ENCODE results near the gene BARX1.
A peak's percentile ranks its signal among the peaks of the same experiment; 100 is the strongest.

Gene BARX1

DNA sequence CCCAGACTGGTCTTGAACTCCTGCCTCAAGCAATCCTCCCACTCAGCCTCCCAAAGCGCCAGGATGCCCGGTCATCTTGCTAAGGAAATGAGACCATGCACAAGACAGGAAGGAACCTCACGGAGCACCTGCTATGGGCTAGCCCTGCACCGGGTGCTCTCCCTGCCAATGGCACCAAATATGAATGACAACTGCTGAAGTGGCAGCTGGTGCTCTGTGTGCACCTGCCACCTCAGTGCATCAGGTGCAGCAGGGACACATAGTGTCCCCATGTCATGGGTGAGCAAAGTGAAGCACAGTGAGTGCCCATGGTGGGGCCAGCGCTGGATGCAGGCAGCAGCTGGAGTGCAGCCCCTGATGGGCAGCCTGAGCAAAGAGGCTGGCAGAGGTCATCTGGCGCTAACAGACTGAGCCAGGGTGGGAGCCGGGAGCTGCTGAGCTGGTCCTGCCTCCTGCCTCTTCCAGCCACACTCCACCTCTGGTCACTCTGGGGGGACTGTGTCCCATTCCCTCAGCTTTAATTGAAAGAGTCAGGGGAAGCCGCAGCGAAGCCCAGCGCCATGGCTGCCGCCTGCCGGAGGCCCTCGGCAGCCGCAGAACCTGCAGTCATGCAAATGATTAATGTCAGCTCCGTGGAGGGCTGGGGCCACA, 46.4 kb downstream of the BARX1 start:
- Histone ChIP-seq H3K4me3 (no peak overlapping the region), H3K27ac (no peak overlapping the region)
- TF ChIP-seq, protein P1, sequence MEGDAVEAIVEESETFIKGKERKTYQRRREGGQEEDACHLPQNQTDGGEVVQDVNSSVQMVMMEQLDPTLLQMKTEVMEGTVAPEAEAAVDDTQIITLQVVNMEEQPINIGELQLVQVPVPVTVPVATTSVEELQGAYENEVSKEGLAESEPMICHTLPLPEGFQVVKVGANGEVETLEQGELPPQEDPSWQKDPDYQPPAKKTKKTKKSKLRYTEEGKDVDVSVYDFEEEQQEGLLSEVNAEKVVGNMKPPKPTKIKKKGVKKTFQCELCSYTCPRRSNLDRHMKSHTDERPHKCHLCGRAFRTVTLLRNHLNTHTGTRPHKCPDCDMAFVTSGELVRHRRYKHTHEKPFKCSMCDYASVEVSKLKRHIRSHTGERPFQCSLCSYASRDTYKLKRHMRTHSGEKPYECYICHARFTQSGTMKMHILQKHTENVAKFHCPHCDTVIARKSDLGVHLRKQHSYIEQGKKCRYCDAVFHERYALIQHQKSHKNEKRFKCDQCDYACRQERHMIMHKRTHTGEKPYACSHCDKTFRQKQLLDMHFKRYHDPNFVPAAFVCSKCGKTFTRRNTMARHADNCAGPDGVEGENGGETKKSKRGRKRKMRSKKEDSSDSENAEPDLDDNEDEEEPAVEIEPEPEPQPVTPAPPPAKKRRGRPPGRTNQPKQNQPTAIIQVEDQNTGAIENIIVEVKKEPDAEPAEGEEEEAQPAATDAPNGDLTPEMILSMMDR (IDR thresholded peaks at IDR 0.05) = no peak
- DNase-seq (ENCODE audit: low spot score) = no peak

DNA sequence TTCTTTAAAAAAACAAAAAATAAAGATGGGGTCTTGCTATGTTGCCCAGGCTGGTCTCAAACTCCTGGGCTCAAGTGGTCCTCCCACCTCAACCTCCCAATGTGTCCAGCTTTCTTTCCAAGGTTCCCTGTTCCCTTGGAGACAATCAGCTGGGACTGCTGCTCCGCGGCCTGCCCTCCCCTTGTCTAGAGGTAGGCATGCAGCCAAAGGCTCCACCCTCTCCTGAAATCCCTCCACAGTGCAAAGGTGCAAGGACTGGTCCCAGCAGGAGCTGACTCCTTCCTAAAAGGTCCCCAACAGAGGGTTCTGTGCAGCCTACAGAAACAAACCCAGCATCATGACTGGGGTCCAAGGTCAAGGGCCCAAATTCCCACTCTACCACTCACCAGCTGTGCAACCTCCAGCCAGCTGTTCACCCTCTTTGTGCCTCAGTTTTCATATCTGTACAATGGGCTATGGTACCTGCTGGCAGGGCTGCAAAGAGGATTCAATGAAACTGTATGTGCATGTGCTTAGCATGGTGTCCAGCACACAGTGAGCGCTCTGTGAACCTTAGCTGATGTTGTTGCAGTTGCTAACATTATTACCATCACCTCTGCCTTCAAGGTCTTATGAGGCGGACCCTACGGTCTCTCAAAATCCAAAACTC, 47.5 kb downstream of the BARX1 start:
- DNase-seq (ENCODE audit: low spot score) = no peak
- H3K4me3 ChIP-seq = no peak overlapping the region
- TF ChIP-seq, protein P1 (IDR thresholded peaks at IDR 0.05) = no peak
- no peak overlapping the region for H3K27ac ChIP-seq

- TF ChIP-seq, protein P1 (IDR thresholded peaks at IDR 0.05) = no peak
- no peak for DNase-seq (ENCODE audit: low spot score)
- no peak overlapping the region for H3K27ac ChIP-seq
- H3K4me3 ChIP-seq = no peak overlapping the region
Observed at GRCh38 chr9:93906195-93906880, 48.8 kb downstream of the BARX1 start.

DNA sequence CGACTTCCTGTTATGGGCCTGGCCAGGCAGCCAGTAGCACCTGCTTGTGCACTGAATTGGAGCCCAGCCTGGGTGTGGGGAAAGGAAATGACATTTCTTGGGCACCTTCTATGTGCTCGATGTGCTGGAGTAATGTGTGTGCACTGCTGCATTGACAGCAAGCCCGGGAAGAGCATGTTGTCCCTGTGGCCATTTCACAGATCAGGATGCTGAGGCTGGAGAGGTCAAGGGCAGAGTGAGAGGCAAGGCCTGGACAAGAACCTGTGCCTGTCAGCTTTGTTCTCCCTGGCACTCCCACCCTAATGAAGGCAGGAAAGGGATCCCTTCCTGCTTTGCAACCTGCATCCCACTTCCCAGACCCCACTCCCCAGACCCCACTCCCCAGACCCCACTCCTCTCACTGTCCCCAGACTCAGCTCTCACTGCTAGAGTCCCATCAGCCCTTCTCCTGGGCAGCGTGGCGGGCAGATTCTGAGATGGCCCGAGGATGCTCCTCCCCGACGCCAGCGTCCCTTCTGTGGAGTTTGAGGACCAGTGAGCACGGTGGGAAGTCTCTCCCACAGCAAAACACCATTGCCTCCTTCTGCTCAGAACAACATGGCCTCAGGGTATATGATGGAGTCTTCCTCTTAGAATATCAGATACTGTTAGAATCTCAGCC, 49.6 kb downstream of the BARX1 start:
- Histone ChIP-seq H3K4me3 (no peak overlapping the region), H3K27ac (no peak overlapping the region)
- DNase-seq (ENCODE audit: low spot score) = peak; percentile 56
- TF ChIP-seq, protein P1 (IDR thresholded peaks at IDR 0.05) = no peak

GRCh38 chr9:93904649-93905472, 50.3 kb downstream of the BARX1 start:
- peak; percentile 64 for DNase-seq (ENCODE audit: low spot score)
- Histone ChIP-seq H3K27ac (no peak overlapping the region), H3K4me3 (no peak overlapping the region)
- TF ChIP-seq, protein P1 (IDR thresholded peaks at IDR 0.05) = no peak

DNA sequence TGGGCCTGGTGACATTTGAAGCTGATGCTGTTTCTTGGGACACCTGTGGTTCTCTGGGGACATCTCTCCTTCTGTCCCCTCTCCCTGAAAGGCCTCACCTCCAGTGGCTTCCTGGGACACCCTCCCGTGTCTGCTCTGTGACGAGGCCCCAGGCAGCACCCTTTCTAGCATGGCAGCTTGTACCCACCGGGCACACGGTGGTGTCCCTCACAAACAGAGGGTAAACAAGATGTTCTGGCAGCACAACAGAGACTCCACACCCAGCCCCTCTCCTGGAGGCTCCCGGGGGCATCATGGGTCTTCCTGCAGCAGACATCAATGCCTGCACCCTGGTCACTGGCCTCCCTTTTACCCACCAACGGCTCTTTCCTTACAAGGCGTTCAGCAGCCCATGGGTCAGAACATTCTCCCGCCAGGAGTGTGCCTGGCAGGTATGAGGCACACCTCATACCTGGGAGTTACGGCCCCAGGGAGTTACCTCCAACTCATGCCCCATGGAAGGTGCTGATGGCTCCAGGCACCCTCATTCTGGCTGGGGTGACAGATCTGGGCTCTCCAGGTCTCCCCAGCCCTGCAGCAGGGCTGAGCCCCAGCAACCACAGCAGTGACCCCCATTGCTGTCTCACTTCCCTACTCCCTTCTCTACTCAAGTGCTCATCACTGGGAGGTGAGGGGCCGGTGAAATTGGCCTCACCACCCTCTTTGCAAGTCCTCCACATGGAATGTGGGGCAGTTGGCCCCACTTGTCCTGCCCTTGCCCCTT, 51.1 kb downstream of the BARX1 start:
- Histone ChIP-seq H3K27ac (no peak overlapping the region), H3K4me3 (no peak overlapping the region)
- peak; percentile 62 for DNase-seq (ENCODE audit: low spot score)
- TF ChIP-seq, protein P1 (IDR thresholded peaks at IDR 0.05) = no peak
